HG03520 (cell line): ENCODE measurements around the gene OSBPL6.

Experiments
- ATAC-seq: cut with Tn5 transposase; IDR thresholded peaks from one replicate; pipeline ENCODE4 v1.9.1; 2021; ENCODE audit warnings: mild to moderate bottlenecking, moderate library complexity; ENCODE audit not compliant: unreplicated experiment

The OSBPL6 gene

GRCh38 chr2:178269438-178270224, 75.3 kb downstream of the OSBPL6 start:
- ATAC-seq = no peak

GRCh38 chr2:178270338-178270737, 76.0 kb downstream of the OSBPL6 start:
- no peak for ATAC-seq

- no peak for ATAC-seq
These were observed 76.8 kb downstream of the OSBPL6 start for GRCh38 chr2:178271094-178271493.

- no peak for ATAC-seq
These were observed 77.5 kb downstream of the OSBPL6 start for GRCh38 chr2:178271629-178272333.

- no peak for ATAC-seq
These were observed 79.6 kb downstream of the OSBPL6 start for GRCh38 chr2:178273787-178274360.

- ATAC-seq = no peak
These were observed 81.3 kb downstream of the OSBPL6 start for GRCh38 chr2:178275600-178275999.

- ATAC-seq = no peak
These were observed 83.5 kb downstream of the OSBPL6 start for GRCh38 chr2:178277741-178278197.

GRCh38 chr2:178279142-178279541, 84.8 kb downstream of the OSBPL6 start:
- ATAC-seq = no peak

GRCh38 chr2:178279636-178280035, 85.3 kb downstream of the OSBPL6 start:
- ATAC-seq = no peak

GRCh38 chr2:178280244-178280852, 86.0 kb downstream of the OSBPL6 start:
- peak; percentile 86 for ATAC-seq

- no peak for ATAC-seq
These were observed 87.9 kb downstream of the OSBPL6 start for GRCh38 chr2:178282075-178282815.

GRCh38 chr2:178283341-178283918, 89.1 kb downstream of the OSBPL6 start:
- ATAC-seq = no peak

GRCh38 chr2:178284613-178285286, 90.4 kb downstream of the OSBPL6 start:
- ATAC-seq = no peak

- ATAC-seq = no peak
These were observed 90.9 kb downstream of the OSBPL6 start for GRCh38 chr2:178285287-178285615.

- ATAC-seq = no peak
These were observed 92.3 kb downstream of the OSBPL6 start for GRCh38 chr2:178286636-178287035.

GRCh38 chr2:178287652-178288344, 93.5 kb downstream of the OSBPL6 start:
- ATAC-seq = no peak

GRCh38 chr2:178291703-178292102, 97.4 kb downstream of the OSBPL6 start:
- ATAC-seq = no peak

GRCh38 chr2:178292586-178292985, 98.3 kb downstream of the OSBPL6 start:
- ATAC-seq = no peak

GRCh38 chr2:178295115-178295514, 100.8 kb downstream of the OSBPL6 start:
- ATAC-seq = no peak
